K562 (cell line): ENCODE results near the gene DYNC1I2. TPM values are rescaled to one million over a fixed set of nuclear protein-coding genes. Genes with fewer than 3 reads are reported as not detected.

ENCODE experiments used
- ASH1L ChIP-seq: fragments of 450-650 bp; IDR thresholded peaks from 2 replicates; pipeline ENCODE4 v1.6.1; 2018; ENCODE audit warnings: borderline replicate concordance, mild to moderate bottlenecking, low read depth; ENCODE audit not compliant: partially characterized antibody
- BCL6 ChIP-seq: fragments of 250-450 bp; sonication (Bioruptor Pico); IDR thresholded peaks from 2 replicates; pipeline ENCODE4 v1.4.0; 2020
- BRD4 ChIP-seq: fragments of 200-600 bp; sonication (generic); IDR thresholded peaks from 2 replicates; pipeline ENCODE4 v1.6.1; 2017; ENCODE audit warnings: inconsistent platforms
- DPF2 ChIP-seq: fragments of 450-650 bp; IDR thresholded peaks from 2 replicates; pipeline ENCODE4 v1.6.1; 2016
- L3MBTL2 ChIP-seq: fragments of 450-650 bp; IDR thresholded peaks from 2 replicates; pipeline ENCODE4 v1.6.1; 2016; ENCODE audit warnings: mild to moderate bottlenecking, moderate library complexity
- MAZ ChIP-seq, 2 experiments: fragments of 450-650 bp in 1 of 2; sonication (generic) in 1 of 2; formaldehyde crosslinking; IDR thresholded peaks in 1 of 2; conservative IDR thresholded peaks in 1 of 2; 2 replicates each; pipeline versions ENCODE4 v1.4.0 to v1.5.0; 2020; ENCODE audit warnings: mild to moderate bottlenecking in 1 of 2, missing genetic modification reagents in 1 of 2
- POLR2AphosphoS5 ChIP-seq: IDR thresholded peaks from 2 replicates; pipeline ENCODE4 v1.6.1; 2011; ENCODE audit warnings: mild to moderate bottlenecking, low read depth, low read length, moderate library complexity; ENCODE audit not compliant: control insufficient read depth, insufficient read depth
- RB1 ChIP-seq: fragments of 450-650 bp; IDR thresholded peaks from 2 replicates; pipeline ENCODE4 v1.6.1; 2017; ENCODE audit warnings: low read depth, mild to moderate bottlenecking
- SMAD2 ChIP-seq: fragments of 150-350 bp; IDR thresholded peaks from 2 replicates; pipeline ENCODE4 v1.6.1; 2014; ENCODE audit warnings: low read depth, mild to moderate bottlenecking, low read length
- ZHX1 ChIP-seq: fragments of 150-350 bp; conservative IDR thresholded peaks from 2 replicates; pipeline ENCODE4 v1.6.1; 2014; ENCODE audit warnings: low read length
- ZNF740 ChIP-seq, 3 experiments: fragments of 200-800 bp in 1 of 3; sonication (Bioruptor generic) in 1 of 3; sonication (generic) in 1 of 3; formaldehyde crosslinking in 1 of 3; IDR thresholded peaks; 2 replicates each; pipeline versions ENCODE4 v1.6.1 to v1.8.0; 2016 to 2022; ENCODE audit warnings: mild to moderate bottlenecking in 2 of 3, missing compliant biosample characterization in 2 of 3, missing genetic modification characterization in 2 of 3, missing genetic modification reagents in 1 of 3
- polyA plus RNA-seq, 8 experiments: library from polyadenylated mRNA; depleted of rRNA in 4 of 8; stranded (reverse) in 5 of 8; unstranded in 3 of 8; fragments of >200 nt; fragmentation: Nextera tagmentation in 2 of 8; fragmentation: Illumina TruSeq in 1 of 8; extraction: Ambion mirVana in 2 of 8; extraction: Trizol in 1 of 8; gene quantifications; 2 replicates each; pipeline versions ENCODE4 v1.2.1 to v1.2.3, GENCODE V29; 2011 to 2014; ENCODE audit warnings: inconsistent platforms in 1 of 8, missing spikeins in 1 of 8
- total RNA-seq, 7 experiments: library from RNA; depleted of rRNA in 6 of 7; stranded (reverse); fragments of >200 nt in 6 of 7; fragmentation: Illumina TruSeq in 2 of 7; extraction: Trizol in 2 of 7; gene quantifications; 2 replicates each; pipeline versions ENCODE4 v1.2.1 to v1.2.3, GENCODE V29; 2011 to 2021; ENCODE audit warnings: low replicate concordance in 1 of 7
- TF ChIP-seq, protein P1 (sequence below), 2 experiments: fragments of 150-350 bp in 1 of 2; IDR thresholded peaks; 2 replicates each; pipeline ENCODE4 v1.6.1; 2012 to 2016; ENCODE audit warnings: low read depth in 2 of 2, low read length in 2 of 2, mild to moderate bottlenecking in 1 of 2, moderate library complexity in 1 of 2
- TF ChIP-seq, protein P2 (sequence below): sonication (generic); formaldehyde crosslinking; IDR thresholded peaks from 2 replicates; pipeline ENCODE4 v1.8.1; 2023; ENCODE audit warnings: mild to moderate bottlenecking, missing genetic modification reagents

DYNC1I2 gene
- total and polyA plus RNA-seq, 9 of the 15 experiments (the other 6 are each of a cell fraction or from before 2014, with no cell fraction given), result 59.1 to 204 (median 100) TPM

DNA sequence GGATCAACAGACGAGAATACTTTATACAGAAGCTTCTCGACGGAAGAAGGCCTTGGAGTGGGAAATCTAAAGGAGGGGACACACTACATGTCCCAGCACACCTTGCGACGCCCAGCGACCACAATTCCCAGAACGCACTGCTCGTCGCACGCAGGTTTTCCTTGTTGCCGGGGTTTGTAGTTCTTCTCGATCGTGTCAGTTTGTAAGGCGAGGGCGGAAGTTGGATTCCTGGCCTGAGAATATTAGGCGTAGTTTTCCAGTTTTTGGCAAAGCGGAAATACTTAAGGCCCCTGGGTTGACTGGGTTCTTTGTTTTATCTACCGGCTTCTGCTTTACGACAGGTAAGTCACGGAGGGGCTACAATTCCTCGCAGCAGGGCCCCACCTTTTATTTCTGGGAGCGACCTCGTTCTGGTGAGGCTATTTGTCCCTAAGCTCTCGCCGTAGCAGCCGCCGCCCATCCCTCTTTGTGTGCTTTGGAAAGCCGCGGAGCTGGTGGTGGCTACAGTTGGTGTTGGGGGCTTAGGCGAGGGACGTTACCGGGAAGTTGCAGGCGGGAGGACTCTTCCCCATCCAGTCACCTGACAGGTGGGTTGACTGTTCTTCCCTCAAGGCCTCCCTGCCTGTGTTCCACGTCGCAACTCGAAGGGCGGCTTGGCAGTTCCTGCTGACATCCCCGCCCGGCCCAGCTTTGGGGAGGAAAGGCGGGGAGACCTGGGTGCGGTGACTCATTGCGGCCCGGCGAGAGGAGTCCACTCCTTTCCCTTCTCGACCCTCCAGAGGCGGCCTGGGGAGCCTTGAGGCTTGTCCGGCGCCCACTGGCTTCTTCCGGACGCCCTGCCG is at the start of gene DYNC1I2 (continued):
- TF ChIP-seq POLR2AphosphoS5 (peak; percentile 70), ZNF740 (CRISPR knock-in tag; IDR thresholded peaks at IDR 0.05) (peak; percentile 51; the same call in 1 of the 2 replicates), ZNF740 (tag; IDR thresholded peaks at IDR 0.05) (no peak), BRD4 (peak; percentile 48; the same call in 1 of the 2 replicates), RB1 (peak; percentile 70; the same call in 1 of the 2 replicates), BCL6 (CRISPR knock-in tag) (no peak), L3MBTL2 (peak; percentile 80), ZHX1 (peak; percentile 75; the same call in 1 of the 2 replicates), MAZ (CRISPR knock-in tag; conservative IDR thresholded peaks at IDR 0.05 in 1 of 2, IDR thresholded peaks at IDR 0.05 in 1 of 2) (peak in 1 of 2 experiments; percentile 54; a peak in 3 of 4 replicates), SMAD2 (peak; percentile 89; the same call in 1 of the 2 replicates), DPF2 (peak; percentile 69), ASH1L (peak; percentile 86)
- TF ChIP-seq, protein P1, sequence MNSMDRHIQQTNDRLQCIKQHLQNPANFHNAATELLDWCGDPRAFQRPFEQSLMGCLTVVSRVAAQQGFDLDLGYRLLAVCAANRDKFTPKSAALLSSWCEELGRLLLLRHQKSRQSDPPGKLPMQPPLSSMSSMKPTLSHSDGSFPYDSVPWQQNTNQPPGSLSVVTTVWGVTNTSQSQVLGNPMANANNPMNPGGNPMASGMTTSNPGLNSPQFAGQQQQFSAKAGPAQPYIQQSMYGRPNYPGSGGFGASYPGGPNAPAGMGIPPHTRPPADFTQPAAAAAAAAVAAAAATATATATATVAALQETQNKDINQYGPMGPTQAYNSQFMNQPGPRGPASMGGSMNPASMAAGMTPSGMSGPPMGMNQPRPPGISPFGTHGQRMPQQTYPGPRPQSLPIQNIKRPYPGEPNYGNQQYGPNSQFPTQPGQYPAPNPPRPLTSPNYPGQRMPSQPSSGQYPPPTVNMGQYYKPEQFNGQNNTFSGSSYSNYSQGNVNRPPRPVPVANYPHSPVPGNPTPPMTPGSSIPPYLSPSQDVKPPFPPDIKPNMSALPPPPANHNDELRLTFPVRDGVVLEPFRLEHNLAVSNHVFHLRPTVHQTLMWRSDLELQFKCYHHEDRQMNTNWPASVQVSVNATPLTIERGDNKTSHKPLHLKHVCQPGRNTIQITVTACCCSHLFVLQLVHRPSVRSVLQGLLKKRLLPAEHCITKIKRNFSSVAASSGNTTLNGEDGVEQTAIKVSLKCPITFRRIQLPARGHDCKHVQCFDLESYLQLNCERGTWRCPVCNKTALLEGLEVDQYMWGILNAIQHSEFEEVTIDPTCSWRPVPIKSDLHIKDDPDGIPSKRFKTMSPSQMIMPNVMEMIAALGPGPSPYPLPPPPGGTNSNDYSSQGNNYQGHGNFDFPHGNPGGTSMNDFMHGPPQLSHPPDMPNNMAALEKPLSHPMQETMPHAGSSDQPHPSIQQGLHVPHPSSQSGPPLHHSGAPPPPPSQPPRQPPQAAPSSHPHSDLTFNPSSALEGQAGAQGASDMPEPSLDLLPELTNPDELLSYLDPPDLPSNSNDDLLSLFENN (IDR thresholded peaks at IDR 0.05; ENCODE audit: low read depth in 2 of 2, low read length in 2 of 2), result peak in 1 of 2 experiments; percentile 36; a peak in 2 of 4 replicates
- TF ChIP-seq, protein P2, sequence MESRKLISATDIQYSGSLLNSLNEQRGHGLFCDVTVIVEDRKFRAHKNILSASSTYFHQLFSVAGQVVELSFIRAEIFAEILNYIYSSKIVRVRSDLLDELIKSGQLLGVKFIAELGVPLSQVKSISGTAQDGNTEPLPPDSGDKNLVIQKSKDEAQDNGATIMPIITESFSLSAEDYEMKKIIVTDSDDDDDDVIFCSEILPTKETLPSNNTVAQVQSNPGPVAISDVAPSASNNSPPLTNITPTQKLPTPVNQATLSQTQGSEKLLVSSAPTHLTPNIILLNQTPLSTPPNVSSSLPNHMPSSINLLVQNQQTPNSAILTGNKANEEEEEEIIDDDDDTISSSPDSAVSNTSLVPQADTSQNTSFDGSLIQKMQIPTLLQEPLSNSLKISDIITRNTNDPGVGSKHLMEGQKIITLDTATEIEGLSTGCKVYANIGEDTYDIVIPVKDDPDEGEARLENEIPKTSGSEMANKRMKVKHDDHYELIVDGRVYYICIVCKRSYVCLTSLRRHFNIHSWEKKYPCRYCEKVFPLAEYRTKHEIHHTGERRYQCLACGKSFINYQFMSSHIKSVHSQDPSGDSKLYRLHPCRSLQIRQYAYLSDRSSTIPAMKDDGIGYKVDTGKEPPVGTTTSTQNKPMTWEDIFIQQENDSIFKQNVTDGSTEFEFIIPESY (CRISPR knock-in tag), result peak; percentile 31; the same call in 1 of the 2 replicates
